HG03280 (cell line): Measurements from ENCODE around the gene BCAS1.

Experiments used
- ATAC-seq: cut with Tn5 transposase; IDR thresholded peaks from one replicate; pipeline ENCODE4 v1.9.1; 2021; ENCODE audit warnings: mild to moderate bottlenecking, moderate library complexity; ENCODE audit not compliant: unreplicated experiment

Gene BCAS1

DNA sequence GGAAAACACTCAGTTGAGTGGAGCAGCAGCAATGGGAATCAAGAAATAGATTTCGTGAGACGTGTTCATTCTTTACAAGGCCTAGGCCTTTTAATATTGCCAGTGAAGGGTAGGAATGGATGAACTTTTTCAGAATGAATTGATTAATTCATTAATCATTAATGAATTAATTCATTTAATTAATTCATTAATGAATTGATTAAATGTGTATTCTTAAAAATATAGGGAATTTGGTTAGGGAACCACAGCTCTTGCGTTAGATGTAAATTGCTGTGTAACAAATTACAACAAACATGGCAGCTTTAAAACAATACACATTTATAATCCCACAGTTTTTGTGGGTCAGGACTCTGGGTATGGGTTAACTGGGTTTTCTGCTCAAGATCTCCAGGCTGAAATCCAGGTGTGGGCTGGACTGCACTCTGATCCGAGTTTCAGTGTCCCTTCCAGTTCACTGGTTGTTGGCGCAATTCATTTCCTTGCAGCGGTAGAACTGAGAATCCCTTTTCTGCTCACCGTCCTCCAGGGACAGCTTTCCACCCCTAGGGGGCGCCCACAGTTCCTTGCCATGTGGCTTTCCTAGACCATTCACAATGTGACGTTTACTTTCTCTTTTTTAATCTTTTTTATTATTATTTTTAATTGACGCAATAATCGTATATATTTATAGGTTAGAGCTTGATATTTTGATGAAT lies 32.8 kb upstream of the BCAS1 start:
- ATAC-seq = peak; percentile 77

DNA sequence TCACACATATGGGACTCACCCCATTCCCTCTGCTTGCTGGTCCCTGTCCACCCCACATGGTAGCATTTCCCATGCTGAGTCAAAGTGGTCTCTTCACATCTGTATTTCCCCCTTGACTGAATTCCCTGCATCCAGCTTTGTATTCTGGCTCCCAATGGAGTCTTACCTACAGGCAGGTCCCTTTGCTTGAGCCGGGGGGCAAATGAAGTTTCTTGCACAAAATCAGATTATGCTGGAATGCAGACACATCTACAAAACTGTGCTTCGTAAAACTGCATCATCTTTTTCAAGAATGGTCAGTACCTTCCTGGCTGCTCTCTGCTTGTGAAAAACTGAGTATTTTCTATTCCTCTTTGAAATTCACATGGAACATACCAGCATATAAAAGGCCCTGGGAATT lies 32.1 kb upstream of the BCAS1 start:
- ATAC-seq = no peak

GRCh38 chr20:54100563-54100962 lies 30.2 kb upstream of the BCAS1 start:
- no peak for ATAC-seq

DNA sequence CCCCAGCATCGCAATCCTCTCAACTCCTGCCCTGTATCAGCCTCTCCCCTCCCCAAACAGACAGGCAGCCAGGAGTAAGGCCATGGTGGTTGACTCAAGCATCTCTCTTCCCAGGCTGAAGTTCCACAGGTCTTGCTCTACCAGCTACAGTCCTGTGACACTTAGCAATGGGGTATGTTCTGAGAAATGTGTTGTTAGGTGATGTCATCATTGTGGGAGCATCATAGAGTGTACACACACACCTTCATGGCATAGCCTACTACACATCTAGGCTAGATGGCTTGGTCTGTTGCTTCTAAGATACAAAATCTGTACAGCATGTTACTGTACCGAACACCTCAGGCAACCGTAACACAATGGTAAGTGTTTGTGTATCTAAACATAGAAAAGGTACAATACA lies 29.5 kb upstream of the BCAS1 start:
- ATAC-seq = no peak

DNA sequence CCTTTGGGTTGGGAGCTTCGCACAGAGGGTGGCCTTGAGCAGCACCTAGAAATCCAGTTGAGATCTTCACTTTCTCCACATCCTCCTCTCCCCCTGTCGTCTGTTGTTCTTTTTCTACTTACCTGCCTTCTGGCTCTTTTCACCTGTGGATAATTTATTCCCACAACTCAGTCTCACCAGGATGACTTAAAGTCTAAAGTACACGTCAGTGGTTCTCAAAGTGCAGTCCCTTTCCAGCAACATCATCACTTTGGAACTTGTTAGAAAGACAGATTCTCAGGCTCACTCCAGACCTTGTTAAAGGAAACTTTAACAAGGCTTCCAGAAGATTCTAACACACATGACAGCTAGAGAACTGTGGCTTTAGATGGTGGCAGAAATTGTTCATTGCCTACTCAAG lies 27.7 kb upstream of the BCAS1 start:
- no peak for ATAC-seq

- ATAC-seq = no peak
These were observed 26.8 kb upstream of the BCAS1 start for GRCh38 chr20:54097236-54097529.

DNA sequence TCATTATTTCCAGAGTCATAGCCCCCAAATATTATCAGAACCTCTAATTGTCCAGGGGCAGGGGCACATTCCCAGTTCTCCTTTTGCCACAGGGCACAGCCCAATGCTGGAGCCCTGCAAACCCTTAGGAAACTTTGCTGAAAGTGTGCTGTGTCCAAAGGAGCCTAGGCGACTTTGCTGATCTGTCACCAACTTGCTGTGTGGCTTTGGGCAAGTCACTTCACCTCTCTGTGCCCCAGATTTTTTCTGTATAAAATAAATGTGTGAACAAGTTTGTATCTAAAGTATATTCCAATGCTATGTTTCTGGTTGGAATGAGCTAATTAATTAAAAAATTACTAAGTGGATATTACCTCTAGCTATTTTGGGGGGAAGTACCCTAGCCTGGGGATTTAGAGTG lies 25.4 kb upstream of the BCAS1 start:
- ATAC-seq = no peak

GRCh38 chr20:54094268-54094580 lies 23.8 kb upstream of the BCAS1 start:
- no peak for ATAC-seq

DNA sequence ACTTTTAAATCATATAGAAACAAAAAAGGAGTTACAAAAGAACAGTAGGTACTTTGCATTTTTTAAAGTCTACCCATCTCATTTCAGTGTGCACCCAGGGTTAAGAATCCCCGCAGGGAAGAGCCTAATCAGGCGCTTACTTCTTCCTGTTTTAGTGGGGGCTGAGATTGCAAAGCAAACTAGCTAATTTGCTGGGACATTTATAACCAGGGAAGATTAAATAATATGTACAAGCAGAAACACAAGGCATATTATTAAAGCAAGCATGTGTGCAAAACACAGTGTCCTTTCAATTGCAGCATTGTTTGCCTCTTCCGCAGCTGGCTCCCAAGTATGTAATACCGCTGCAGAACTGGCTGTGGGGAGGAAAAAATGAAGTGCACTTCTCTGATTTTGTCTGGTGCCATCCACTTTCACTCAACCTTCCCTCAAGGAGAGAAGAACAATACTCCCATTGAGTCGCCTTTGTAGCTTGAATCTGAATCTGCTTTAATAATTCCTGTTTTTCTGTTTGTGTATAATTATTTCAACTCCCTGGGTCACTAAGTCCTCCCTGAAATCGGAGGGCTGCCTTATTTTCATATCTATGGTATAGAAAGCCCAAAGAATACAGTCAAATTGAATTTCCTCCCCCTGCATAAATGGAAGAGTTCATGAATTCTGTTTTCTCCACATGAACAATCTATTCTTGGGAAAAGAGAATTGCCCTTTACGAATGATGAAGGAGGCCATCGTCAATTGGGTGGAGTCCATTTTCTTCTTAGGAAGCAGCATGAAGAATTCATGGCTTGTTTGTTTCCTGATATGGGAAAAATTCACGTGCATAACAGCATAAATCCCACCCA lies 23.3 kb upstream of the BCAS1 start:
- ATAC-seq = no peak

DNA sequence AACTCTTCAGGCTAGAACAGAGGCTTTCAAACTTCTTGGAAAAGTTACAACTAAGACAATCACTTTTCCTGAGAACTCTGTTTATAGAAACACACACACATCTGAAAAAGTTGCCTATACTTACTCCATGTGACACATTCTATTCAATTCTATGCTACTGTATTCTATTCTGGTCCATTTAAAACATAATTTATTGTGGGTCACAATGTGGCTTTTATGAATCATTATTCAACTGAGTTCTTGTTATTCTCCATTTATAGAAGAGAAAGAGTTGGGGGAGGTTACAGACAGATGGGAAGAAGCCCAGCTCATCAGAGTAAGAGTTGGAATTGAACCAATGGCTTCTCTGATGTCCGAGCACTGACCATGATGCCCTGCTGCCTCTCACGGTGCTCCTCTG lies 21.6 kb upstream of the BCAS1 start:
- ATAC-seq = no peak

DNA sequence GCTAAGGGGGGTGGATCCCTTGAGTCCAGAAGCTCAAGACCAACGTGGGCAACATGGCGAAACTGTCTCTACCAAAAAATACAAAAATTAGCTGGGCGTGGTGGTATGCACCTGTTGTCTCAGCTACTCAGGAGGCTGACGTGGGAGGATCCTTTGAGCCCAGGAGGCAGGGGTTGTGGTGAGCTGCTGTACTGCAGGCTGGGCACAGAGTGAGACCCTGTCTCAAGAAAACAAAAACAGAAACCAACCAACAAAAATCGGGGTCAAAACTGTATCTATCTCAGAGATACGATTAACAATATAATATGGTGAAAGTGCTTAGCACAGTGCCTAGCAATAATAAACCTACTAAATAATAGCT lies 20.7 kb upstream of the BCAS1 start:
- no peak for ATAC-seq

DNA sequence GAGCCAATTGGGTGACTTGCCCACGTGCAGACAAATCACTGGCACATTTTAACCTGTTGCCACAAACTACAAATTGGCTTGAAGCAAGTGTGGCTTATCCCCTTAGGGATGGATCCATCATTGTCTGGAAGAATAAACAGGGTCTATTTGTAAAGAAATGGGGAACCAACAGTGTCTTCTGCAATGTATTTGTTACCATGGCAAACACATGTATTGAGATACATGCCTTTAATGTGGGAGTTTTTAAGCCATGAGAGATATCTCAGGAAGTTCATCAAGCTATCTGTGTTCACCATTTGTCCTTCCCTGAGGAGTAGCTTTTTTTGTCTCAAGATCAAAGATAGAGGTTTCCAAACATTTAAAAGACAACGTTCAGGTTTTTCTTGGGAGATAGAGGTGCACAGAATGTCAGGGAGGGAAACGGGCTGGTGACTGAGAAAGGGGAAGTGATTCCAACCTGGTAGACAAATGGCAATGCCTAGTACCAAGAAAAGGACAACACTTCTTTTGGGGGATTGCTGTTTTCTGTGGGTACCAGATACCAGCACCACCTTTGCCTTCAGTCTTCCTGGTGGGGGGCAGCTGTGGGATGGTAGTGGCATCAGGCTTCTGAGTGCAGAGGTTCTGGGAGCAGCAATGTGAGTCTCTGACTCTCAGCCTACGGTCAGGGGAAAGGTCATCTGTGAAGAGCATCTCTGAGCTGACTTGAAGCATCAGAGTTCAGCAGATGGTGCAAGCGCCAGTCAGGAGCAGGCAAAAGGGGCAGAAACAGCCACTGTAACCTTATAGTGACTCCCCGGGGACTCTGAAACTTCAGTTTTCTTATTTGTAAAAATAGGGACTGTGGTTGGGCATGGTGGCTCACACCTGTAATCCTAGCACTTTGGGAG lies 20.1 kb upstream of the BCAS1 start:
- ATAC-seq = no peak

DNA sequence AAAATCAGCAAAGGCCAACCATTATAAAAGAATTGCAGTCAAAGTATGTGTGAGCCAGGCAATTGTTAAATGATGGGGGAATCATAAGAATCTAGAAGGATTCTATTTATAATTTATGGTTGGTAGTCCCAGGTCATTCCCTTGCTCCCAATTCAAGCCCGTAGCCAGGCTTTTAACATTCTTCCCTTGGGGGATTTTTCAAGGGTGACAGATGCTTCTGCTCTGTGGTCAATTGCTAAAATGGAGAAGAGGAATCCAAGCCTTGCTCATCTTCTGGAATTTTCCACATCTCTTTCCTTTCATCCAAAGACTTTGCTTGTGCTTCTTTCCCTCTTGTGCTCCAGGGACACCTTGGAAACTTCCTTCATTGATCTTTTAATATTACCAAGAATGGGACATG lies 18.0 kb upstream of the BCAS1 start:
- ATAC-seq = no peak

DNA sequence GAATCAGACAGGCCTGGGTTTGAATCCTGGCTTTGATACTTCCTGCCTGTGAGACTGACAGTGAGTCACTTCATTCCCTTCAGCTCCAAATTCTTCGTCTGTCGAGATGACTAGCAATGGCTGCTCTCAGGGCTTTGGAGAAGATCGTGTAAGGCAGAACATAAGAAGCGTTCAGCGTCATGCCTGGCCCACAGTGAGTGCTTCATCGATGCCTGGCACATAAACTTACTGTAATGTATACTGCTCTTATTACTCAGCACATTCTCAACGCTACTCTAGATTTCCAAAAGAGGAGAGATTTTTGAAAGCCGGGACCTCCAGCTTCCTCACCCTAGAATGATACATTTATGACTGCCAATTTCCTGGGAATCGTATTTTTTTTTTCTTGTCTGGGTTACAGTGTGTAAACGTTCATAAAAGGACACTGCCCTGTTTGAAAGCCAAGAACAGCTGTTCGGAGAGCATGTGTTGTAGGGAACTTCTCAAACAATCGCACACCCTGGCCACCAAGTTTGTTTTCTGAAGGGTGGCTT lies 16.2 kb upstream of the BCAS1 start:
- no peak for ATAC-seq

DNA sequence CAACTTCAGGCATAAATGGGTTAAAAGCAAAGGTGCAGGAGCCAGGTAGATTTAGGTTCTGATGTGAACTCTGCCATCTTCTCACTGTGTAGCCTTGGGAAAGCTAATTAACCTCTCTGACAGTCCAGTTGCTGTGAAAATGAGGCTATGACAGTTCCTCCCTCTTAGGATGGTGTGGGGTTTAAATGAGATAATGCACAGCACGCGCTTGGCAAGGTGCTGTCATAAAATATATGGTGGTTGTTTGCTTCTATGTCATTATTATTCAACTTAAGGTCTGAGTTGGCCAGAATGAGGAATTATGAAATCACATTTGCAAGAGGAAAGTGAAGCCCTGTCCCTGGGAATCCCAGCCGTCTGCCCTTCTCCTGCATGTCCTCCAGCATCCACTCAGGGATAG lies 15.5 kb upstream of the BCAS1 start:
- ATAC-seq = no peak

DNA sequence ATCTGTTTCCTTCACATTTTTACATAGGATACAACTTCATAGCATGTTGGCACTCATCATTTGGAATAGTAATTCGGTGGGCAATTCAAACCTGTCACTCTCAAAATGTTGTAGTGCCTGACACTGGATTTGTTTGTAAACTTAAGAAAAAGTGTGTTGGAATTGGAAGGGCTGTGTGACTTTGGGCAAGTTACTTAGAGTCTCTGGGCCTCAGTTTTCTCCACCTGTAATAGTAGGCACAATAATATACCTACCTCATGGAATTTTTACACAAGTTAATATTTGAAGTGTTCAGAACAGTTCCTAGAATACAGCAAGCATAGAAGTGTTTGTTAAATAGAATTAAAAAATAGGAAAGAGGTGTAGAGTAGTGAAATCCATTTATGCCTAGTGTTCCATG lies 15.0 kb upstream of the BCAS1 start:
- ATAC-seq = no peak

DNA sequence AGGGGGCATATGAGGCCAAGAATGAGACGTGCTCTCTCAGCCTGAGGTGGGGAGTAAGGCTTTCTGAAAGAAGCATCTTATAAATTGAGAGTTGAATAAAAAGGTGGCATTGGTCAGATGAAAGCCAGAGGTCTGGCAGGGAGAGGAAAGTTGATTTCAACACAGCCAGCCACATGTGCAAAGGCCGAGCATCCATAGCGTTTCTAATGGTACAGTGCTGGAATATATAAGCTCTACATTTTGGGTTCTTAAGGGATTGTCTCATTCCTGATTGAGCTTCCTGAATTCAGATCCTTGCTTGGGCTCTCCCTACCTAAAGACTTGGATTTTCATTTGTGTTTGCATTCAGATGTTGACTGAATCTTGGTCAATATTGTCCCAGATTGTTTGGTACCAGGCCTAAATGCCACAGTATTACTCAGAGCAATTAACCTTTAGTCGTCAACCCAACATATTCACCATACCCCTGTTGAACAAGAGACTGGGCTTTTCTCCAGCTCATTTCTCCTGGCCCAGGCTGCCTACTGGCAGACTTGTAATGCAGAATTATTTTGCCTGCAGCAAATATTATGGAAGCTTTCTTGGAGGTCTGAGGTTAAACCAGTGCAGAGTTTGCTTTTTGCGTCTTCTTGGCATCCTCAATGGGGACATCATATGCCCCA lies 14.5 kb upstream of the BCAS1 start:
- no peak for ATAC-seq

- no peak for ATAC-seq
These were observed 13.8 kb upstream of the BCAS1 start for GRCh38 chr20:54084193-54084592.

GRCh38 chr20:54083459-54083858 lies 13.1 kb upstream of the BCAS1 start:
- no peak for ATAC-seq

- no peak for ATAC-seq
These were observed 11.7 kb upstream of the BCAS1 start for GRCh38 chr20:54082100-54082499.

- ATAC-seq = no peak
These were observed 9.3 kb upstream of the BCAS1 start for GRCh38 chr20:54079652-54080051.
